ENCODE measurements around the gene PPP1R37.

GRCh38 chr19:45184115-45184514 lies 91.1 kb downstream of the PPP1R37 start:
- no peak for TF ChIP-seq CTCF (IDR thresholded peaks at IDR 0.05)
- TF ChIP-seq POLR2A (IDR thresholded peaks at IDR 0.05): no peak

Data from tibial nerve (tissue), 3 donors.